K562 (cell line): ENCODE data around the gene MFSD2B.

Experiments
- NFE2 ChIP-seq: IDR thresholded peaks from 2 replicates; pipeline ENCODE4 v1.6.1; 2014; ENCODE audit warnings: antibody characterized with exemption, low read depth
- SREBF1 ChIP-seq: fragments of 150-350 bp; IDR thresholded peaks from 2 replicates; pipeline ENCODE4 v1.6.1; 2014; ENCODE audit warnings: antibody characterized with exemption, low read depth, low read length, borderline replicate concordance
- U2AF1 ChIP-seq: fragments of 200-400 bp; formaldehyde crosslinking; optimal IDR thresholded peaks from 2 replicates; pipeline ENCODE3; 2017; ENCODE audit warnings: mild to moderate bottlenecking, low read depth, low read length, moderate library complexity
- TF ChIP-seq, protein P1 (sequence below): sonication (generic); formaldehyde crosslinking; IDR thresholded peaks from 2 replicates; pipeline ENCODE4 v1.9.0; 2022; ENCODE audit warnings: mild to moderate bottlenecking, missing genetic modification reagents
- TF ChIP-seq, protein P2 (sequence below), 3 experiments: IDR thresholded peaks in 2 of 3; conservative IDR thresholded peaks in 1 of 3; 2 replicates each; pipeline ENCODE4 v1.5.1; 2011 to 2012; ENCODE audit warnings: low read length in 3 of 3, mild to moderate bottlenecking in 3 of 3, control low read depth in 2 of 3, improper control_type of control experiment in 1 of 3, inconsistent platforms in 1 of 3, low read depth in 1 of 3, mixed read lengths in 1 of 3, moderate library complexity in 1 of 3; ENCODE audit not compliant: insufficient read depth in 2 of 3

DNA sequence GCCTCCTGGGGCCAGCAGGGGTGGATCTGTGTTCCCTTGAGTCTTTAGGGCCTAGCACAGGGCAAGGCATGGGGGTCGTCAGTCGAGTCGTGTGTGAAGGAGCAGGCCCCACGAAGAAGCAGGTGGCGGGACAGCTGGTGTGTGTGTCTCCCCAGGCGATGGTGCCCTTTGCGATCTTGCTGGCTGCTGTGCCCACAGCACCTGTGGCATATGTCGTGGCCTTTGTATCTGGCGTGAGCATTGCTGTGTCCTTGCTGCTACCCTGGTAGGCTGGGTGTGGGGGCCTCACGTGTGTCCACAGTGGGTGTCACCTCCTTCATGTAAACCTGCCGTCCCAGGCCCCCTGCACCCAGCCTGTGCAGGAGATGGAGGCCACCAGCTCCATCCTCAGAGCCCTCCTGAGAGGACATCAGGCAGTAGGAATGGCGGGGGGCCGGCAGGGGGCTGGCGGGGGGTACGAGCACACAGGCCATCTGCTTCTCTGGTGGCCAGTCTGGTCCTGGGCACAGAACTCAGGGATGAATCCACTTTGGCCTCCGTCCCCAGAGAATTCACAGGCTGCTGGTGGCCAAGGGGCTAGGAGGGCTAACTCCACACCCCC lies 13.2 kb downstream of the MFSD2B start:
- TF ChIP-seq SREBF1 (no peak), NFE2 (no peak), U2AF1 (no peak)
- TF ChIP-seq, protein P1, sequence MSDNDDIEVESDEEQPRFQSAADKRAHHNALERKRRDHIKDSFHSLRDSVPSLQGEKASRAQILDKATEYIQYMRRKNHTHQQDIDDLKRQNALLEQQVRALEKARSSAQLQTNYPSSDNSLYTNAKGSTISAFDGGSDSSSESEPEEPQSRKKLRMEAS (CRISPR knock-in tag), result no peak
- TF ChIP-seq, protein P2, sequence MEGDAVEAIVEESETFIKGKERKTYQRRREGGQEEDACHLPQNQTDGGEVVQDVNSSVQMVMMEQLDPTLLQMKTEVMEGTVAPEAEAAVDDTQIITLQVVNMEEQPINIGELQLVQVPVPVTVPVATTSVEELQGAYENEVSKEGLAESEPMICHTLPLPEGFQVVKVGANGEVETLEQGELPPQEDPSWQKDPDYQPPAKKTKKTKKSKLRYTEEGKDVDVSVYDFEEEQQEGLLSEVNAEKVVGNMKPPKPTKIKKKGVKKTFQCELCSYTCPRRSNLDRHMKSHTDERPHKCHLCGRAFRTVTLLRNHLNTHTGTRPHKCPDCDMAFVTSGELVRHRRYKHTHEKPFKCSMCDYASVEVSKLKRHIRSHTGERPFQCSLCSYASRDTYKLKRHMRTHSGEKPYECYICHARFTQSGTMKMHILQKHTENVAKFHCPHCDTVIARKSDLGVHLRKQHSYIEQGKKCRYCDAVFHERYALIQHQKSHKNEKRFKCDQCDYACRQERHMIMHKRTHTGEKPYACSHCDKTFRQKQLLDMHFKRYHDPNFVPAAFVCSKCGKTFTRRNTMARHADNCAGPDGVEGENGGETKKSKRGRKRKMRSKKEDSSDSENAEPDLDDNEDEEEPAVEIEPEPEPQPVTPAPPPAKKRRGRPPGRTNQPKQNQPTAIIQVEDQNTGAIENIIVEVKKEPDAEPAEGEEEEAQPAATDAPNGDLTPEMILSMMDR (IDR thresholded peaks at IDR 0.05 in 2 of 3, conservative IDR thresholded peaks at IDR 0.05 in 1 of 3; ENCODE audit: insufficient read depth in 2 of 3, low read depth in 1 of 3, low read length in 3 of 3), result no peak
